ENCODE results near the gene DPM1.
"Not testable (repeated sequence)": the region's sequence is repeated elsewhere in the genome, so short reads cannot be mapped to it uniquely, and the experiment has no call there.

The DPM1 gene

GRCh38 chr20:50980071-50980681 is 21.8 kb upstream of the DPM1 start:
- no peak for DNase-seq (ENCODE audit: low read depth in 2 of 2, low spot score in 1 of 2)

GRCh38 chr20:50978533-50978932 is 20.2 kb upstream of the DPM1 start:
- not testable (repeated sequence) for DNase-seq (ENCODE audit: low read depth in 2 of 2, low spot score in 1 of 2)

GRCh38 chr20:50977066-50978021 is 19.0 kb upstream of the DPM1 start:
- no peak for DNase-seq (ENCODE audit: low read depth in 2 of 2, low spot score in 1 of 2)

GRCh38 chr20:50975701-50976330 is 17.5 kb upstream of the DPM1 start:
- DNase-seq (ENCODE audit: low read depth in 2 of 2, low spot score in 1 of 2): no peak

- no peak for DNase-seq (ENCODE audit: low read depth in 2 of 2, low spot score in 1 of 2)
These were observed 11.6 kb upstream of the DPM1 start for GRCh38 chr20:50969912-50970311.

- no peak for DNase-seq (ENCODE audit: low read depth in 2 of 2, low spot score in 1 of 2)
These were observed 11.1 kb upstream of the DPM1 start for GRCh38 chr20:50969435-50969834.

- DNase-seq (ENCODE audit: low read depth in 2 of 2, low spot score in 1 of 2): no peak
These were observed 10.0 kb upstream of the DPM1 start for GRCh38 chr20:50968289-50968688.

- no peak for DNase-seq (ENCODE audit: low read depth in 2 of 2, low spot score in 1 of 2)
These were observed 9.3 kb upstream of the DPM1 start for GRCh38 chr20:50967586-50967985.

- DNase-seq (ENCODE audit: low read depth in 2 of 2, low spot score in 1 of 2): no peak
These were observed 1.3 kb upstream of the DPM1 start for GRCh38 chr20:50959543-50960126.

- peak; percentile 58 to 66 for DNase-seq (ENCODE audit: low read depth in 2 of 2, low spot score in 1 of 2)
These were observed 547 bp upstream of the DPM1 start, which contains the start of gene MOCS3 for GRCh38 chr20:50958615-50959542. MOCS3 (plus strand) TSS chr20:50958818; CDS start chr20:50958843, 25 bp downstream.

- no peak for DNase-seq (ENCODE audit: low read depth in 2 of 2, low spot score in 1 of 2)
These were observed 1.1 kb downstream of the DPM1 start for GRCh38 chr20:50957276-50957675.

- DNase-seq (ENCODE audit: low read depth in 2 of 2, low spot score in 1 of 2): no peak
These were observed 4.5 kb downstream of the DPM1 start for GRCh38 chr20:50953821-50954220.

- DNase-seq (ENCODE audit: low read depth in 2 of 2, low spot score in 1 of 2): no peak
These were observed 5.1 kb downstream of the DPM1 start for GRCh38 chr20:50953196-50953595.

GRCh38 chr20:50948132-50948785 is 10.1 kb downstream of the DPM1 start:
- DNase-seq (ENCODE audit: low read depth in 2 of 2, low spot score in 1 of 2): no peak

GRCh38 chr20:50943069-50943468 is 15.3 kb downstream of the DPM1 start:
- no peak for DNase-seq (ENCODE audit: low read depth in 2 of 2, low spot score in 1 of 2)

- DNase-seq (ENCODE audit: low read depth in 2 of 2, low spot score in 1 of 2): no peak
These were observed 24.7 kb downstream of the DPM1 start for GRCh38 chr20:50933589-50933988.

GRCh38 chr20:50932691-50933280 is 25.5 kb downstream of the DPM1 start:
- no peak for DNase-seq (ENCODE audit: low read depth in 2 of 2, low spot score in 1 of 2)

GRCh38 chr20:50932016-50932485 is 26.3 kb downstream of the DPM1 start:
- no peak for DNase-seq (ENCODE audit: low read depth in 2 of 2, low spot score in 1 of 2)

GRCh38 chr20:50931306-50932015 is 26.9 kb downstream of the DPM1 start, which contains the start of gene ADNP:
ADNP (minus strand) TSS chr20:50931437; CDS start chr20:50903996, 27,441 bp downstream.
- DNase-seq (ENCODE audit: low read depth in 2 of 2, low spot score in 1 of 2): peak; percentile 74 to 75
